Pericardium fibroblast (primary cell): ENCODE data around the gene SEC11C. TPM values are rescaled to one million over a fixed set of nuclear protein-coding genes. Genes with fewer than 3 reads are reported as not detected.

ENCODE experiments used
- total RNA-seq: library from RNA; depleted of rRNA; stranded (reverse); fragments of >200 nt; gene quantifications from 2 replicates; pipeline ENCODE4 v1.2.3, GENCODE V29; 2015

SEC11C gene
- total RNA-seq, result 7.7 and 18.2 TPM in 2 replicates

GRCh38 chr18:59139615-59140301 is at the start of gene SEC11C:
SEC11C (plus strand) TSS chr18:59139884; CDS start chr18:59139949, 65 bp downstream.

Other genes with a start within 250 kb of the SEC11C start
- gene GRP, start 80.3 kb downstream of the SEC11C start, total RNA-seq, result not detected in 2 replicates
- gene RAX, start 133.6 kb downstream of the SEC11C start, total RNA-seq, result not detected in 2 replicates
- not detected in 2 replicates for gene CPLX4, start 178.8 kb downstream of the SEC11C start, total RNA-seq
- 116 and 144 TPM in 2 replicates for gene LMAN1, start 219.4 kb downstream of the SEC11C start, total RNA-seq